Mesenteric fat pad (tissue), 1 donor: Measurements from ENCODE around the gene VEGFC. TPM values are rescaled to one million over a fixed set of nuclear protein-coding genes. Genes with fewer than 3 reads are reported as not detected.

Source experiments
- DNase-seq: peaks from one replicate; pipeline ENCODE4 v3.0.0-alpha.2; 2020; ENCODE audit warnings: low spot score
- total RNA-seq: library from RNA; stranded (reverse); fragmentation: NEBNext Ultra II Directional; extraction: Animal tissue kit (Norgen Biotek cat#: 25700); gene quantifications from one replicate; pipeline ENCODE4 v1.2.1, GENCODE V29; 2021
- donor health status: DM: yes; HTN: yes; CAD: no.

VEGFC gene
- total RNA-seq, 1 donor from 2014 or later: 27.6 TPM

GRCh38 chr4:176762661-176763308, 29.9 kb downstream of the VEGFC start:
- no peak for DNase-seq

- no peak for DNase-seq
Observed at GRCh38 chr4:176761872-176762271, 30.9 kb downstream of the VEGFC start.

GRCh38 chr4:176760471-176760870, 32.3 kb downstream of the VEGFC start:
- DNase-seq: no peak

GRCh38 chr4:176758731-176759130, 34.0 kb downstream of the VEGFC start:
- no peak for DNase-seq

GRCh38 chr4:176758323-176758722, 34.4 kb downstream of the VEGFC start:
- DNase-seq: no peak

- no peak for DNase-seq
Observed at GRCh38 chr4:176755613-176756012, 37.1 kb downstream of the VEGFC start.

- no peak for DNase-seq
Observed at GRCh38 chr4:176755001-176755400, 37.7 kb downstream of the VEGFC start.

GRCh38 chr4:176753049-176753448, 39.7 kb downstream of the VEGFC start:
- DNase-seq: no peak

- no peak for DNase-seq
Observed at GRCh38 chr4:176752191-176752749, 40.5 kb downstream of the VEGFC start.

GRCh38 chr4:176751061-176751460, 41.7 kb downstream of the VEGFC start:
- DNase-seq: no peak

GRCh38 chr4:176746846-176747245, 45.9 kb downstream of the VEGFC start:
- DNase-seq: no peak

- DNase-seq: no peak
Observed at GRCh38 chr4:176745902-176746301, 46.8 kb downstream of the VEGFC start.

- no peak for DNase-seq
Observed at GRCh38 chr4:176744091-176744490, 48.6 kb downstream of the VEGFC start.

- no peak for DNase-seq
Observed at GRCh38 chr4:176742211-176742610, 50.5 kb downstream of the VEGFC start.

GRCh38 chr4:176741253-176741652, 51.5 kb downstream of the VEGFC start:
- no peak for DNase-seq

GRCh38 chr4:176735300-176735699, 57.4 kb downstream of the VEGFC start:
- no peak for DNase-seq

GRCh38 chr4:176734461-176734860, 58.3 kb downstream of the VEGFC start:
- DNase-seq: no peak

- DNase-seq: no peak
Observed at GRCh38 chr4:176729489-176729888, 63.2 kb downstream of the VEGFC start.

GRCh38 chr4:176726803-176727202, 65.9 kb downstream of the VEGFC start:
- no peak for DNase-seq

GRCh38 chr4:176721459-176721858, 71.3 kb downstream of the VEGFC start:
- DNase-seq: no peak

GRCh38 chr4:176718881-176719280, 73.8 kb downstream of the VEGFC start:
- DNase-seq: no peak

- DNase-seq: no peak
Observed at GRCh38 chr4:176717237-176717636, 75.5 kb downstream of the VEGFC start.

GRCh38 chr4:176709417-176709816, 83.3 kb downstream of the VEGFC start:
- no peak for DNase-seq
